Endothelial cell of hepatic sinusoid (primary cell): ENCODE measurements around the gene AMDHD1.
"Not testable (repeated sequence)": the region's sequence is repeated elsewhere in the genome, so short reads cannot be mapped to it uniquely, and the experiment has no call there.

Experiments used
- in situ Hi-C: cut with HindIII; loops from 2 replicates; pipeline ENCODE4 v1.10.0; 2017; ENCODE audit warnings: low sequenced_read_pairs

Gene AMDHD1

GRCh38 chr12:95962222-95962621 lies 19.1 kb downstream of the AMDHD1 start:
- in situ Hi-C loops = no loop called here

GRCh38 chr12:95963096-95963495 lies 20.0 kb downstream of the AMDHD1 start:
- in situ Hi-C loops = no loop called here

GRCh38 chr12:95966287-95966870 lies 23.2 kb downstream of the AMDHD1 start:
- in situ Hi-C loops = no loop called here

- in situ Hi-C loops = no loop called here
These were observed 24.2 kb downstream of the AMDHD1 start for GRCh38 chr12:95967301-95967700.

- in situ Hi-C loops = not testable (repeated sequence)
These were observed 26.0 kb downstream of the AMDHD1 start for GRCh38 chr12:95969116-95969515.

- in situ Hi-C loops = no loop called here
These were observed 27.8 kb downstream of the AMDHD1 start for GRCh38 chr12:95970905-95971304.

GRCh38 chr12:95972832-95973456 lies 29.8 kb downstream of the AMDHD1 start:
- in situ Hi-C loops = no loop called here

- in situ Hi-C loops = no loop called here
These were observed 31.2 kb downstream of the AMDHD1 start for GRCh38 chr12:95974358-95974757.

GRCh38 chr12:95975491-95975890 lies 32.4 kb downstream of the AMDHD1 start:
- in situ Hi-C loops = no loop called here

- in situ Hi-C loops = no loop called here
These were observed 33.3 kb downstream of the AMDHD1 start for GRCh38 chr12:95976416-95976832.

GRCh38 chr12:95977764-95978305 lies 34.7 kb downstream of the AMDHD1 start:
- in situ Hi-C loops = no loop called here

GRCh38 chr12:95978351-95978750 lies 35.2 kb downstream of the AMDHD1 start:
- in situ Hi-C loops = no loop called here

GRCh38 chr12:95978774-95979173 lies 35.6 kb downstream of the AMDHD1 start:
- in situ Hi-C loops = no loop called here

GRCh38 chr12:95980437-95980836 lies 37.3 kb downstream of the AMDHD1 start:
- in situ Hi-C loops = no loop called here

- in situ Hi-C loops = no loop called here
These were observed 39.5 kb downstream of the AMDHD1 start for GRCh38 chr12:95982602-95983001.

GRCh38 chr12:95984682-95985081 lies 41.6 kb downstream of the AMDHD1 start:
- in situ Hi-C loops = no loop called here

- in situ Hi-C loops = no loop called here
These were observed 43.8 kb downstream of the AMDHD1 start for GRCh38 chr12:95986635-95987570.

- in situ Hi-C loops = no loop called here
These were observed 45.6 kb downstream of the AMDHD1 start for GRCh38 chr12:95988506-95989275.

- in situ Hi-C loops = no loop called here
These were observed 46.5 kb downstream of the AMDHD1 start for GRCh38 chr12:95989504-95990123.

- in situ Hi-C loops = no loop called here
These were observed 47.0 kb downstream of the AMDHD1 start for GRCh38 chr12:95990136-95990535.
